ENCODE measurements around the gene CYLD.

- no peak for TF ChIP-seq POLR2A (IDR thresholded peaks at IDR 0.05)
- no peak for TF ChIP-seq CTCF (IDR thresholded peaks at IDR 0.05)
Measured at GRCh38 chr16:50731989-50732832, 9.7 kb upstream of the CYLD start.
